ENCODE results near the gene SLC7A7.
"Not testable (repeated sequence)": the region's sequence is repeated elsewhere in the genome, so short reads cannot be mapped to it uniquely, and the experiment has no call there.

Gene SLC7A7

GRCh38 chr14:22814941-22815713 lies at the start of gene SLC7A7:
SLC7A7 (minus strand) TSS chr14:22815435; CDS start chr14:22813398, 2,037 bp downstream.
- no peak for DNase-seq

- no peak for DNase-seq
Observed at GRCh38 chr14:22864979-22865378, 49.7 kb upstream of the SLC7A7 start.

- DNase-seq: no peak
Observed at GRCh38 chr14:22861651-22862050, 46.4 kb upstream of the SLC7A7 start.

- not testable (repeated sequence) for DNase-seq
Observed at GRCh38 chr14:22860377-22860776, 45.1 kb upstream of the SLC7A7 start.

- DNase-seq: no peak
Observed at GRCh38 chr14:22856428-22856827, 41.2 kb upstream of the SLC7A7 start.

GRCh38 chr14:22854963-22855724 lies 39.9 kb upstream of the SLC7A7 start:
- DNase-seq: peak; percentile 34

GRCh38 chr14:22854296-22854695 lies 39.1 kb upstream of the SLC7A7 start:
- DNase-seq: not testable (repeated sequence)

- DNase-seq: peak; percentile 94
Observed at GRCh38 chr14:22852940-22853767, 37.9 kb upstream of the SLC7A7 start.

- no peak for DNase-seq
Observed at GRCh38 chr14:22852599-22852939, 37.3 kb upstream of the SLC7A7 start.

- not testable (repeated sequence) for DNase-seq
Observed at GRCh38 chr14:22852178-22852577, 36.9 kb upstream of the SLC7A7 start.

- peak; percentile 80 for DNase-seq
Observed at GRCh38 chr14:22850944-22851764, 35.9 kb upstream of the SLC7A7 start.

- DNase-seq: no peak
Observed at GRCh38 chr14:22849212-22849819, 34.1 kb upstream of the SLC7A7 start.

- DNase-seq: no peak
Observed at GRCh38 chr14:22848351-22849164, 33.3 kb upstream of the SLC7A7 start.

- no peak for DNase-seq
Observed at GRCh38 chr14:22847661-22848341, 32.6 kb upstream of the SLC7A7 start.

GRCh38 chr14:22846811-22847307 lies 31.6 kb upstream of the SLC7A7 start:
- no peak for DNase-seq

- no peak for DNase-seq
Observed at GRCh38 chr14:22845821-22846625, 30.8 kb upstream of the SLC7A7 start.

GRCh38 chr14:22845103-22845394 lies 29.8 kb upstream of the SLC7A7 start:
- no peak for DNase-seq

GRCh38 chr14:22844221-22845102 lies 29.2 kb upstream of the SLC7A7 start:
- DNase-seq: no peak

All from activated CD4-positive, alpha-beta T cell treated with anti-CD3 and anti-CD28 coated beads, Interleukin-2, Interleukin-6, amounts not matched to agents 100 ng/mL and 50 ng/mL, durations not matched to agents 16 hours and 8 hours (primary cell).